Parathyroid adenoma (tissue), 2 donors: ENCODE measurements around the gene RGSL1.
"Not testable (repeated sequence)": the region's sequence is repeated elsewhere in the genome, so short reads cannot be mapped to it uniquely, and the experiment has no call there.

ENCODE experiments used
- H2AFZ ChIP-seq: fragments of 300-600 bp; sonication (generic); one replicate; pipeline ENCODE4 v1.7.0; 2017; ENCODE audit warnings: antibody characterized with exemption, mild to moderate bottlenecking
- H3K27ac ChIP-seq: fragments of 300-600 bp; sonication (generic); one replicate; pipeline ENCODE4 v1.7.0; 2017
- H3K27me3 ChIP-seq: fragments of 300-600 bp; sonication (generic); one replicate; pipeline ENCODE4 v1.7.0; 2017; ENCODE audit warnings: low read length; ENCODE audit not compliant: control insufficient read depth, insufficient read depth
- H3K36me3 ChIP-seq: fragments of 300-600 bp; sonication (generic); one replicate; pipeline ENCODE4 v1.7.0; 2017; ENCODE audit warnings: low read length; ENCODE audit not compliant: control insufficient read depth, insufficient read depth
- H3K4me1 ChIP-seq: fragments of 300-600 bp; sonication (generic); one replicate; pipeline ENCODE4 v1.7.0; 2017; ENCODE audit warnings: control low read depth
- H3K4me2 ChIP-seq: fragments of 300-600 bp; sonication (generic); one replicate; pipeline ENCODE4 v1.7.0; 2017; ENCODE audit warnings: low read length
- H3K4me3 ChIP-seq: fragments of 300-600 bp; sonication (generic); one replicate; pipeline ENCODE4 v1.7.0; 2017; ENCODE audit warnings: low read depth, low read length
- H3K79me2 ChIP-seq: fragments of 300-600 bp; sonication (generic); one replicate; pipeline ENCODE4 v1.7.0; 2017; ENCODE audit warnings: control low read depth
- H3K9ac ChIP-seq: fragments of 300-600 bp; sonication (generic); one replicate; pipeline ENCODE4 v1.7.0; 2017; ENCODE audit warnings: mild to moderate bottlenecking
- H3K9me3 ChIP-seq: fragments of 300-600 bp; sonication (generic); one replicate; pipeline ENCODE4 v1.7.0; 2017; ENCODE audit warnings: low read length; ENCODE audit not compliant: control insufficient read depth
- TF ChIP-seq, protein P1 (sequence below): fragments of 300-600 bp; sonication (generic); IDR thresholded peaks from one replicate; pipeline ENCODE4 v1.7.0; 2017; ENCODE audit warnings: antibody characterized with exemption, mild to moderate bottlenecking
- donor health status: primary hyperparathyroidism.

RGSL1 gene

DNA sequence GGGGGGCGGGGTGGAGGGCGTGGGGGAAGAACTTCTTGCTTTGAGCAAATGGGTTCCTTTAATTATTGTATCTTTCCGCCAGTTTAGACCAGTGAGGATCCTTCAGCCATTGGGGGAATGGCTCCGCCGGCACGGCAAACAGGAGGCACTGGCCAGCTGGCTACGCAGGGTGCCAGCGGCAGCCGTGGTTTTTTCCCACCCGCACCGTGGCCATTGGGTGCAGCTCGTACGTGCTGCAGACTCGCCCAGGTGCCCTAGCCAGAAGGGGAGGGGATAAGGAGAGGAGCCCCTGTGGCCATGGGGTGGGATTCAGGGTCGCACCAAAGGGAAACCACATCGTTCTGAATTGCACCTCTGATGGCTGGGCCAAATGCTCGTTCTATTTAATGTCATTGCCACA, 65.6 kb downstream of the RGSL1 start:
- TF ChIP-seq, protein P1, sequence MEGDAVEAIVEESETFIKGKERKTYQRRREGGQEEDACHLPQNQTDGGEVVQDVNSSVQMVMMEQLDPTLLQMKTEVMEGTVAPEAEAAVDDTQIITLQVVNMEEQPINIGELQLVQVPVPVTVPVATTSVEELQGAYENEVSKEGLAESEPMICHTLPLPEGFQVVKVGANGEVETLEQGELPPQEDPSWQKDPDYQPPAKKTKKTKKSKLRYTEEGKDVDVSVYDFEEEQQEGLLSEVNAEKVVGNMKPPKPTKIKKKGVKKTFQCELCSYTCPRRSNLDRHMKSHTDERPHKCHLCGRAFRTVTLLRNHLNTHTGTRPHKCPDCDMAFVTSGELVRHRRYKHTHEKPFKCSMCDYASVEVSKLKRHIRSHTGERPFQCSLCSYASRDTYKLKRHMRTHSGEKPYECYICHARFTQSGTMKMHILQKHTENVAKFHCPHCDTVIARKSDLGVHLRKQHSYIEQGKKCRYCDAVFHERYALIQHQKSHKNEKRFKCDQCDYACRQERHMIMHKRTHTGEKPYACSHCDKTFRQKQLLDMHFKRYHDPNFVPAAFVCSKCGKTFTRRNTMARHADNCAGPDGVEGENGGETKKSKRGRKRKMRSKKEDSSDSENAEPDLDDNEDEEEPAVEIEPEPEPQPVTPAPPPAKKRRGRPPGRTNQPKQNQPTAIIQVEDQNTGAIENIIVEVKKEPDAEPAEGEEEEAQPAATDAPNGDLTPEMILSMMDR = no peak
- Histone ChIP-seq H3K9me3 (no peaks in the 10 kb centered on the region), H3K9ac (no peak overlapping the region), H3K4me1 (no peaks in the 10 kb centered on the region), H3K27me3 (no peaks in the 10 kb centered on the region), H3K4me2 (no peak overlapping the region), H3K27ac (no peak overlapping the region), H2AFZ (no peak overlapping the region), H3K4me3 (no peak overlapping the region), H3K36me3 (no peaks in the 10 kb centered on the region), H3K79me2 (no peaks in the 10 kb centered on the region)

- Histone ChIP-seq H2AFZ (no peak overlapping the region), H3K9ac (no peak overlapping the region), H3K9me3 (no peaks in the 10 kb centered on the region), H3K4me3 (no peak overlapping the region), H3K4me1 (no peaks in the 10 kb centered on the region), H3K27me3 (no peaks in the 10 kb centered on the region), H3K4me2 (no peak overlapping the region), H3K36me3 (no peaks in the 10 kb centered on the region), H3K27ac (no peak overlapping the region), H3K79me2 (no peaks in the 10 kb centered on the region)
- TF ChIP-seq, protein P1 = no peak
Observed at GRCh38 chr1:182520736-182521135, 70.8 kb downstream of the RGSL1 start.

- no peak overlapping the region for H3K27ac ChIP-seq
- H3K36me3 ChIP-seq = no peaks in the 10 kb centered on the region
- no peaks in the 10 kb centered on the region for H3K27me3 ChIP-seq
- no peak overlapping the region for H2AFZ ChIP-seq
- no peaks in the 10 kb centered on the region for H3K79me2 ChIP-seq
- H3K4me2 ChIP-seq = no peak overlapping the region
- no peak overlapping the region for H3K4me3 ChIP-seq
- no peaks in the 10 kb centered on the region for H3K4me1 ChIP-seq
- TF ChIP-seq, protein P1 = no peak
- H3K9ac ChIP-seq = no peak overlapping the region
- no peaks in the 10 kb centered on the region for H3K9me3 ChIP-seq
Observed at GRCh38 chr1:182525342-182525741, 75.4 kb downstream of the RGSL1 start.

GRCh38 chr1:182527680-182528079, 77.7 kb downstream of the RGSL1 start:
- Histone ChIP-seq H3K79me2 (no peaks in the 10 kb centered on the region), H3K4me1 (no peaks in the 10 kb centered on the region), H3K27me3 (no peaks in the 10 kb centered on the region), H3K36me3 (no peaks in the 10 kb centered on the region), H3K4me2 (no peak overlapping the region), H2AFZ (no peak overlapping the region), H3K9me3 (no peaks in the 10 kb centered on the region), H3K27ac (no peak overlapping the region), H3K9ac (no peak overlapping the region), H3K4me3 (no peak overlapping the region)
- TF ChIP-seq, protein P1 = no peak

- not testable (repeated sequence) for H2AFZ ChIP-seq, H3K79me2 ChIP-seq, H3K27me3 ChIP-seq, H3K36me3 ChIP-seq, H3K27ac ChIP-seq, H3K4me1 ChIP-seq, H3K9ac ChIP-seq, H3K4me3 ChIP-seq, H3K4me2 ChIP-seq, H3K9me3 ChIP-seq
Observed at GRCh38 chr1:182528206-182528605, 78.3 kb downstream of the RGSL1 start.
